A549 (cell line): ENCODE measurements around the gene GADD45B.

ENCODE experiments used
- POLR2A ChIP-seq: IDR thresholded peaks from 2 replicates; pipeline ENCODE4 v1.6.1; 2012; ENCODE audit warnings: mild to moderate bottlenecking, low read length
- POLR2AphosphoS2 ChIP-seq: conservative IDR thresholded peaks from 2 replicates; pipeline ENCODE4 v1.6.1; 2012; ENCODE audit warnings: low read length, improper control_type of control experiment, inconsistent platforms
- TF ChIP-seq, protein P1 (sequence below): fragments of >200 bp; sonication (Bioruptor Twin); formaldehyde crosslinking; IDR thresholded peaks from 3 replicates; pipeline ENCODE4 v1.5.1; 2016

DNA sequence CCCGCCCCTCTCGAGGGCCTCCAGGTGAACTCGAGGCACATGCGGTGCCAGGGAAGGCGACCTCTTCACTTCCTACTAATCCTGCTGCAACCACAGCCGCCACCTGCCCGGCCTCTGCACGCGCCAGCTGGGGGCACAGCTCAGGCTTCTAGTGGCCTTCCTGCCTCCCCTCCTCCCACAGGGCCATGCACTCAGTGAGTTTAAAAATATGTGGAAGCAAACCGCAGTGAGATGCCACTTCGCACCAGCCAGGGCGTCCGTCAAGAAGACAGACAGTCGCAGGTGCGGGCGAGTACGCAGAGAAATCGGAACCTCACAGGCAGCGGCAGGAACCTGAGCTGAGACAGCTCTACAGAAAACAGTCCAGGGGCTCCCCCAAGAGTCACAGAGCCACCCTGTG is 29.5 kb upstream of the GADD45B start:
- TF ChIP-seq POLR2A (no peak), POLR2AphosphoS2 (no peak)
- TF ChIP-seq, protein P1, sequence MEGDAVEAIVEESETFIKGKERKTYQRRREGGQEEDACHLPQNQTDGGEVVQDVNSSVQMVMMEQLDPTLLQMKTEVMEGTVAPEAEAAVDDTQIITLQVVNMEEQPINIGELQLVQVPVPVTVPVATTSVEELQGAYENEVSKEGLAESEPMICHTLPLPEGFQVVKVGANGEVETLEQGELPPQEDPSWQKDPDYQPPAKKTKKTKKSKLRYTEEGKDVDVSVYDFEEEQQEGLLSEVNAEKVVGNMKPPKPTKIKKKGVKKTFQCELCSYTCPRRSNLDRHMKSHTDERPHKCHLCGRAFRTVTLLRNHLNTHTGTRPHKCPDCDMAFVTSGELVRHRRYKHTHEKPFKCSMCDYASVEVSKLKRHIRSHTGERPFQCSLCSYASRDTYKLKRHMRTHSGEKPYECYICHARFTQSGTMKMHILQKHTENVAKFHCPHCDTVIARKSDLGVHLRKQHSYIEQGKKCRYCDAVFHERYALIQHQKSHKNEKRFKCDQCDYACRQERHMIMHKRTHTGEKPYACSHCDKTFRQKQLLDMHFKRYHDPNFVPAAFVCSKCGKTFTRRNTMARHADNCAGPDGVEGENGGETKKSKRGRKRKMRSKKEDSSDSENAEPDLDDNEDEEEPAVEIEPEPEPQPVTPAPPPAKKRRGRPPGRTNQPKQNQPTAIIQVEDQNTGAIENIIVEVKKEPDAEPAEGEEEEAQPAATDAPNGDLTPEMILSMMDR = no peak
